Stimulated activated CD4-positive, alpha-beta T cell treated with anti-CD3 and anti-CD28 coated beads, Interleukin-12 subunit alpha, Interleukin-12 subunit beta, amount 100 ng/mL, for 24 hours (primary cell): Measurements from ENCODE around the gene MYL3.

ENCODE experiments used
- DNase-seq, 2 experiments: peaks; one replicate each; pipeline ENCODE4 v3.0.0-alpha.2; 2020; ENCODE audit warnings: low read depth in 2 of 2

MYL3 gene

GRCh38 chr3:46865031-46865507, 1.8 kb upstream of the MYL3 start:
- DNase-seq = no peak

GRCh38 chr3:46864061-46864881, 1.0 kb upstream of the MYL3 start:
- DNase-seq = no peak

DNA sequence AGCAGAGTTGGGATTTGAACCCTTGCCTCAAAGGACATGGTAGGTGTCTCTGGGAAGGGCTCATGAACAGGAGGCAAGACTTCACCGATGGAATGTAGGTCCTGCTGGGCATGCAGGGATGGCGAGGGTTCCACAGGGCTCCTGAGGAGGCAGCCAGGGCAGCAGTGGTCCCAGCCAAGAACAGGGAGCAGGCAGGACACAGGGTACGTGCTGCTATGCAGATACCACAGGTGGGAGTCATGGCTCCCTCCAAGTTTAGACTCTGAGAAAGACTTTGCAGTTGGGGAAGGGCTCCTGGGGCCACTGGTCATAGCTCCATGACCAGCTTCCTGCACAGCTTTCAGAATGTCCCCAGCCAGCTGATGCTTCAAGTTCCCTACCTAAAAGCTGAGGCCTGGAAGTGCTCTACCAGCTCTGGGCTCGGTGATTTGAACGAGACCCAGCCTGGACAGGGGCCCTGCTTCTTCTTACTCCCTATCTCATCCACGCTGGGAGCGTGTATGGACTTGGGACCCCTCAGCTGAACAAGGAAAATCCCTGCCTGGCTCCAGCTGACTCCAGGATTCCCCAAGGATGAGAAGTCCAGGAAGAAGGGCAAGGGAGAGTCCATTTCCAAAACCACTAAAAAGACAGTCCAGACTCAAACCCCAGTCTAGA, 747 bp downstream of the MYL3 start:
- DNase-seq = no peak

GRCh38 chr3:46861605-46862368, 1.5 kb downstream of the MYL3 start:
- no peak for DNase-seq

DNA sequence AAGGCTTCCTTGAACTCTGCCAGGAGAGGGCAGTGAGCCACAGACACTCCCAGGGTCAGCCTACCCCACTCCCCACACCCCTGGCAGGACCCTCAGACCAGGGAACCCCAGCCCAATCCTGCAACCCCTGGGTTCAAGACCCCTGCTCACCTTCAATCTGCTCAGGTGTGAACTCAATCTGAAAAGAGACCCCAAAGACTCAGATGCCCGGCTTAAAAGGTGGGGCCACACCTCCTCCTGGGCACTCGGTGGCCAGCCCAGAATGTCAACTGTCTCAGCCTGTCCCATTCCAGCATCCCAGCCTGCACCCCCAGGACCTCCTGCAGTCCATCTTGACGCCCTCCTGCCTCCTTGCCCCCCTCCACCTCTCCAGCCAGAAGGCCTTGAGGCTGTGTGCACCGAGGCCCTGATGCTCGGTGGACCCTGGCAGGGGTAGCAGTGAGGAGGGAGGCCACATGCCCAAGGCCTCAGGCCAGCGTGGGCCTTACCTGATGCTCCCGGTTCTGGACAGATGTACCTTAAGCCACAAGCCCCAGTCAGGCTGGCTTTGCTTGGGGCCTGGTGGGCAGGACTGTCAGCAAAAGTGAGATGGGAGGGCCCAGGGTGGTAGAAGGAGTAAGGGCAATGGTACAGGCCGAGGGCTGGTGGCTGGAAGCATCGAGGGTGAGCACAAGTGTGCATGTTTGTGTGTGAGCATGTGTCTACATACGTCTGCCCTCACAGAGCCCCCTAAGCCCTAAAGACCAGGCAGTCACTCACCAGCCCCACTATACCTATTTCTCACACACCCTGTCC, 2.2 kb downstream of the MYL3 start:
- DNase-seq = no peak

- DNase-seq = peak in 1 of 2 experiments; percentile 32
Measured at GRCh38 chr3:46860017-46860809, 3.0 kb downstream of the MYL3 start.

- no peak for DNase-seq
Measured at GRCh38 chr3:46859001-46859710, 4.1 kb downstream of the MYL3 start.

GRCh38 chr3:46858456-46858855, 4.8 kb downstream of the MYL3 start:
- DNase-seq = no peak

GRCh38 chr3:46857485-46858341, 5.5 kb downstream of the MYL3 start:
- no peak for DNase-seq

- no peak for DNase-seq
Measured at GRCh38 chr3:46856576-46857471, 6.4 kb downstream of the MYL3 start.

DNA sequence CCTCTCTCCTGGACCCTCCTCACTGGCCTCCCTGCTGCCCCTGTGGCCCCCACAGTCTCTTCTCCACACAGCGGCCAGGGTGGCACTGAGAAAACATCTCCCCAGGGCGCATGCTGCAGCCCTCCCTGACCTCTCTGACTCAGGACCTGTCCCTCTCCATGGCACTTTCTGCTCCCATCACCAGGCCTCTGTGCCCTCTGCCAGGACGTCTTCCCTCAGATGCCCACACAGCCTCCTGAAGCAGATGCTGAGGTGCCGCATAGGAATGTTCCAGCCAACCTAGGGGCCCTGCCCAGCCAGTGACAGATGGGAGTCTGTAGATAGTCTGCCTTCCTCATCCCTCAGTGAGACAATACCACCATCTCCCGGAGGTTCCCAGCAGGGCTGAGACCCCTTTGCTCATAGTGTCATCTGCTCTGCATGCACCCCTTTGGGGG, 8.7 kb downstream of the MYL3 start:
- DNase-seq = no peak

DNA sequence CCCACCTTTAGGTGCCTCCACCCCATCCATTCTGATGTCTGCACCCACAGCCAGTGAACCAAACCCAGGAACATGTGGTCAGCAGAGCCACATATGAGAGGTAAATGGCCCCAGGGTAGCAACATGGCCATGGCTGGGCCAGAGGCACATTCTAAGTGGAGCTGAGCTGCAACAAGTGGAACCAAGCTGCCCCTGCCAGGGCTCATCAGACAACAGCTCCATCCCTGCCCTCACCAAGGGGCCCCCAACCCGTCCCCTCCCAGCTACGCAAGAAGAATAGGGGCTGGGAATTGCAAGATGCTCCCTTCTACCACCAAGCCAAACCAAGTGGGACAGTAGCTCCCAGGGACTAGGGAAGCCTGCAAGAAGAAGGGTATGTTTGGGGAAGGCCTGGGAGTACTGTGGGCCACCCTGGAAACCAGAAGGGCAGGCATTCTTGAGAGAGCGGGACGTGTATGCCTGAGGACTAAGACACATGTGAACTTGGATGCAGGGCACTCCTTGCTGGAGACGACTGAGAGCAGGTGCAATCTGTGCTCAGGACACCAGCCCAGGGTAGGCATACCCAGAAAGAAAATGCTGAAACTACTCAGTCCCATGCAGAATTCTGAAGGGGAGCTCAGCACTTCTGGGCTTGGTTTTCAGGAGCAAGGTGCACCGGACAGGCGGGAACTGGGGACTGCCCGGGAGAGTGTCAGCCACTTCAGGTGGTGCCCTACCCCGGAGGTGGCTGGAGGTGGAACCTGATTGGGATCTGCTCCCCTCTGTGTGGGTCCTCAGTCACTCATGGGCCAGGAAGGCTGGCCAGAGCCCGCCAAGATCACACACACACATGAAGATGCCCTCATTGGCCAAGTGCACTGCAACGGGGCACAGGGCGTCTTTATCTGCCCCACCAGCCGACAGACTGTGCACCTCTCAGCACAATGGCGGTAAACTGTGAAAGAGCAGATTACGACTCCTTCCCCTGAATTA, 9.5 kb downstream of the MYL3 start:
- DNase-seq = no peak

DNA sequence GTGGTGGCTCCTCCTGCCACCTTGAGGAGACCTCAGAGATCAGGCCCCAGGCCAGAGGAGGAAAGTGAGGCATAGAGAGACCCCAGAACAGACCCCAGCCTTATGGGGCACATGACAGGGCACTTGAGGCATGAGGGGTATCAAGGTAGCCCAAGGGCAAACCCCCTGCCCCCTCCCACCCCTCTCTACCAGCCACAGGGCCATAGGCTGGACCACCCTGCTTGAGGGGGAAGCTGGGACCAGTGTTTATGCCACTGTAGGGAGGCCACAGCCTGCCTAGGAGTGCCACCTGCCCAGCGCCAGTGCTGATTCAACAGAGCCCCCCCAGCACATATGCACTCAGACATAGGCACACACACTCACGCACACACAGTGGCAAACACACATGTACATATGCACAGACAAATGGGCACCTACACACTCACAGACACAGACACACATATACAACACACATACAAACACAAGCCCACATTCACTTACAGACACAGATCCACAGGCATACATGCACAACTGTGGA, 10.3 kb downstream of the MYL3 start:
- no peak for DNase-seq

- DNase-seq = no peak
Measured at GRCh38 chr3:46852334-46852720, 10.9 kb downstream of the MYL3 start.

- no peak for DNase-seq
Measured at GRCh38 chr3:46851364-46852333, 11.6 kb downstream of the MYL3 start.

DNA sequence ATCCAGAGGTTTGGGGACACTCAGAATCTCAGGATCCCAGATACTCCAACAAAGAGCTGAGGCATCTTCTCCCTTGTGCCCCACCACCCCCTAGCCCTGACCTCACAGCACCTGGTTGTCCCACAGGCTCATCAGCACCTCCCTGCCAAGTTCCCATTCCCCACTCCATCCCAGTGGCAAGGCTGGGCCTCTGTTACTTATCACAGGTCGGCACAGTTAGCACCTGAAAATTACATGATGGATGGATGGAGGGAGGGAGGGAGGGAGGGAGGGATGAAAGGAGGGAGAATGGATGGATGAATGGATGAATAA, 12.8 kb downstream of the MYL3 start:
- no peak for DNase-seq
